H9 (cell line): ENCODE data around the gene C1S. TPM values are rescaled to one million over a fixed set of nuclear protein-coding genes. Genes with fewer than 3 reads are reported as not detected.

Source experiments
- DNase-seq: peaks from one replicate; pipeline ENCODE4 v3.0.0-alpha.2; 2017
- H2AFZ ChIP-seq: one replicate; pipeline ENCODE4 v1.6.1; 2013; ENCODE audit warnings: mild to moderate bottlenecking, low read length, control low read depth, moderate library complexity
- H2AK5ac ChIP-seq: 2 replicates; pipeline ENCODE4 v1.6.1; 2013; ENCODE audit warnings: low read length, control low read depth, mixed read lengths; ENCODE audit not compliant: insufficient read length
- H2BK120ac ChIP-seq: one replicate; pipeline ENCODE4 v1.6.1; 2013; ENCODE audit warnings: low read depth, mild to moderate bottlenecking, low read length, control low read depth, inconsistent platforms; ENCODE audit not compliant: poor library complexity, severe bottlenecking
- H2BK12ac ChIP-seq: 2 replicates; pipeline ENCODE4 v1.6.1; 2013; ENCODE audit warnings: low read length, control low read depth, mixed read lengths, low read depth; ENCODE audit not compliant: insufficient read length
- H2BK15ac ChIP-seq: 2 replicates; pipeline ENCODE4 v1.6.1; 2013; ENCODE audit warnings: low read depth, low read length, control low read depth
- H2BK20ac ChIP-seq: one replicate; pipeline ENCODE4 v1.6.1; 2013; ENCODE audit warnings: low read depth, mild to moderate bottlenecking, low read length, control low read depth, inconsistent platforms; ENCODE audit not compliant: poor library complexity, severe bottlenecking
- H2BK5ac ChIP-seq: 2 replicates; pipeline ENCODE4 v1.6.1; 2013; ENCODE audit warnings: low read length, control low read depth, mixed read lengths; ENCODE audit not compliant: insufficient read length
- H3K14ac ChIP-seq: 2 replicates; pipeline ENCODE4 v1.6.1; 2013; ENCODE audit warnings: low read length, control low read depth; ENCODE audit not compliant: insufficient read depth
- H3K18ac ChIP-seq: 2 replicates; pipeline ENCODE4 v1.6.1; 2013; ENCODE audit warnings: low read depth, mild to moderate bottlenecking, mixed read lengths, low read length, control low read depth; ENCODE audit not compliant: insufficient read length
- H3K23ac ChIP-seq: 2 replicates; pipeline ENCODE4 v1.6.1; 2013; ENCODE audit warnings: low read length, control low read depth, mixed read lengths, low read depth; ENCODE audit not compliant: insufficient read length
- H3K23me2 ChIP-seq: 2 replicates; pipeline ENCODE4 v1.6.1; 2013; ENCODE audit warnings: low read depth, mild to moderate bottlenecking, mixed read lengths, low read length, control low read depth; ENCODE audit not compliant: insufficient read length, poor library complexity, severe bottlenecking
- H3K27ac ChIP-seq: 2 replicates; pipeline ENCODE4 v1.5.1; 2013; ENCODE audit warnings: low read length, control low read depth, mixed read lengths, low read depth; ENCODE audit not compliant: insufficient read length
- H3K27me3 ChIP-seq: 2 replicates; pipeline ENCODE4 v1.6.1; 2013; ENCODE audit warnings: low read length, control low read depth, inconsistent platforms; ENCODE audit not compliant: insufficient read depth
- H3K4ac ChIP-seq: 2 replicates; pipeline ENCODE4 v1.6.1; 2013; ENCODE audit warnings: low read depth, mild to moderate bottlenecking, control low read depth, inconsistent platforms, low read length, moderate library complexity
- H3K4me1 ChIP-seq: 2 replicates; pipeline ENCODE4 v1.6.1; 2013; ENCODE audit warnings: low read length, control low read depth, inconsistent platforms; ENCODE audit not compliant: insufficient read depth
- H3K4me2 ChIP-seq: 2 replicates; pipeline ENCODE4 v1.6.1; 2013; ENCODE audit warnings: low read length, control low read depth, mixed read lengths; ENCODE audit not compliant: insufficient read length, insufficient read depth
- H3K56ac ChIP-seq: 2 replicates; pipeline ENCODE4 v1.6.1; 2013; ENCODE audit warnings: low read depth, mild to moderate bottlenecking, mixed read lengths, low read length, control low read depth; ENCODE audit not compliant: insufficient read length
- H3K79me1 ChIP-seq: 2 replicates; pipeline ENCODE4 v1.6.1; 2013; ENCODE audit warnings: low read depth, mild to moderate bottlenecking, moderate library complexity, low read length, control low read depth, inconsistent platforms; ENCODE audit not compliant: insufficient read depth, poor library complexity, severe bottlenecking
- H3K79me2 ChIP-seq: 2 replicates; pipeline ENCODE4 v1.6.1; 2013; ENCODE audit warnings: low read length, control low read depth, inconsistent platforms; ENCODE audit not compliant: insufficient read depth
- H3K9ac ChIP-seq: 2 replicates; pipeline ENCODE4 v1.6.1; 2013; ENCODE audit warnings: low read length, control low read depth, mixed read lengths; ENCODE audit not compliant: insufficient read length; ENCODE audit errors: extremely low read depth
- H3K9me3 ChIP-seq: one replicate; pipeline ENCODE4 v1.6.1; 2013; ENCODE audit warnings: low read depth, low read length, inconsistent platforms; ENCODE audit not compliant: control insufficient read depth
- H3T11ph ChIP-seq: one replicate; pipeline ENCODE4 v1.6.1; 2013; ENCODE audit warnings: mild to moderate bottlenecking, low read length, control low read depth, inconsistent platforms
- H4K20me1 ChIP-seq: one replicate; pipeline ENCODE4 v1.6.1; 2013; ENCODE audit not compliant: control insufficient read depth, insufficient read length, insufficient read depth
- H4K5ac ChIP-seq: 2 replicates; pipeline ENCODE4 v1.6.1; 2013; ENCODE audit warnings: low read depth, mild to moderate bottlenecking, mixed read lengths, low read length, control low read depth; ENCODE audit not compliant: insufficient read length
- H4K8ac ChIP-seq: replicated peaks from 2 replicates; pipeline ENCODE4 v1.6.1; 2013; ENCODE audit warnings: low read length, control low read depth, mixed read lengths, low read depth; ENCODE audit not compliant: insufficient read length
- H4K91ac ChIP-seq: 2 replicates; pipeline ENCODE4 v1.6.1; 2013; ENCODE audit warnings: low read depth, mild to moderate bottlenecking, moderate library complexity, mixed read lengths, low read length, control low read depth; ENCODE audit not compliant: insufficient read length
- H3K27ac Mint-ChIP-seq, 3 experiments: 2 replicates in 2 of 3; 3 replicates in 1 of 3; pipeline ENCODE4 v1.8.0; 2020 to 2021; ENCODE audit warnings: mixed read lengths in 3 of 3, mild to moderate bottlenecking in 1 of 3, moderate library complexity in 1 of 3
- H3K27me3 Mint-ChIP-seq: 2 replicates; pipeline ENCODE4 v1.8.0; 2021; ENCODE audit warnings: low read depth, mild to moderate bottlenecking, moderate library complexity, mixed read lengths
- H3K36me3 Mint-ChIP-seq, 3 experiments: 2 replicates in 2 of 3; 3 replicates in 1 of 3; pipeline ENCODE4 v1.8.0; 2020 to 2021; ENCODE audit warnings: low read depth in 3 of 3, mixed read lengths in 3 of 3; ENCODE audit not compliant: insufficient read depth in 1 of 3
- H3K4me1 Mint-ChIP-seq, 2 experiments: 2 replicates each; pipeline ENCODE4 v1.8.0; 2020; ENCODE audit warnings: mixed read lengths in 2 of 2
- H3K4me3 Mint-ChIP-seq, 2 experiments: 2 replicates in 1 of 2; 3 replicates in 1 of 2; pipeline ENCODE4 v1.8.0; 2020 to 2021; ENCODE audit warnings: mild to moderate bottlenecking in 2 of 2, mixed read lengths in 2 of 2, moderate library complexity in 1 of 2
- H3K9me3 Mint-ChIP-seq, 2 experiments: 2 replicates in 1 of 2; 3 replicates in 1 of 2; pipeline ENCODE4 v1.8.0; 2020; ENCODE audit warnings: mild to moderate bottlenecking in 2 of 2, mixed read lengths in 2 of 2, moderate library complexity in 1 of 2
- CTCF ChIP-seq: fragments of 200-600 bp; sonication (generic); conservative IDR thresholded peaks from 3 replicates; pipeline ENCODE4 v1.8.0; 2021; ENCODE audit warnings: antibody characterized with exemption, mild to moderate bottlenecking
- WGBS: extraction: QIAGEN DNeasy Blood & Tissue Kit; methylation state at CpG from one replicate; pipeline ENCODE4 v1.1.7; 2013; ENCODE audit warnings: missing lambda C conversion rate, low lambda C conversion rate, mixed read lengths; ENCODE audit not compliant: insufficient read length; ENCODE audit errors: extremely low coverage; 5-methylcytosine and 5-hydroxymethylcytosine counted together
- total RNA-seq: library from RNA; stranded (reverse); gene quantifications from 2 replicates; pipeline ENCODE4 v1.2.1, GENCODE V29; 2021

C1S gene
- total RNA-seq, 1 experiment from 2014 or later, result 4.2 TPM

- H2AFZ ChIP-seq, result no peak overlapping the region
- H4K91ac ChIP-seq, result no peak overlapping the region
- H3K79me2 ChIP-seq, result no peaks in the 10 kb centered on the region
- no peak overlapping the region for H3T11ph ChIP-seq
- no peak overlapping the region for H2AK5ac ChIP-seq
- H2BK12ac ChIP-seq, result no peak overlapping the region
- H3K9me3 ChIP-seq, result no peaks in the 10 kb centered on the region
- H3K18ac ChIP-seq, result peak overlapping the region; percentile 8
- no peak overlapping the region for H3K4ac ChIP-seq
- H2BK20ac ChIP-seq, result no peak overlapping the region
- Mint-ChIP-seq H3K36me3 (peaks cover 4 to 5% (median 5%) of the 10 kb centered on the region in 3 experiments; a peak in 3 of 7 replicates), H3K4me1 (peaks cover 33 to 34% of the 10 kb centered on the region in 2 experiments), H3K27ac (peak overlapping the region in 1 of 3 experiments; percentile 6; a peak in 2 of 7 replicates), H3K27me3 (peaks cover 10% of the 10 kb centered on the region), H3K9me3 (no peaks in the 10 kb centered on the region), H3K4me3 (peak overlapping the region in 1 of 2 experiments; percentile 62; a peak in 2 of 5 replicates)
- no peak overlapping the region for H2BK15ac ChIP-seq
- no peak overlapping the region for H2BK5ac ChIP-seq
- TF ChIP-seq CTCF, result no peak
- no peaks in the 10 kb centered on the region for H3K79me1 ChIP-seq
- DNase-seq, result no peak
- no peak overlapping the region for H3K56ac ChIP-seq
- peaks cover 4% of the 10 kb centered on the region for H3K23me2 ChIP-seq
- no peak overlapping the region for H3K14ac ChIP-seq
- H3K27me3 ChIP-seq, result no peaks in the 10 kb centered on the region; the same call in 1 of the 2 replicates
- no CpG with 5 or more reads among the region's 10 CpGs for WGBS
- H3K4me1 ChIP-seq, result peaks cover 16% of the 10 kb centered on the region; the same call in 1 of the 2 replicates
- no peak overlapping the region for H3K9ac ChIP-seq
- no peak overlapping the region for H3K23ac ChIP-seq
- no peak overlapping the region for H2BK120ac ChIP-seq
- H4K8ac ChIP-seq, result no peak overlapping the region
- no peak overlapping the region for H3K27ac ChIP-seq
- H3K4me2 ChIP-seq, result peak overlapping the region; percentile 28
- no peak overlapping the region for H4K5ac ChIP-seq
- H4K20me1 ChIP-seq, result no peaks in the 10 kb centered on the region
Observed at GRCh38 chr12:7091660-7092228, 31.2 kb downstream of the C1S start.
